Renal pelvis (tissue), 4 donors: ENCODE data around the gene KCNH2. TPM values are rescaled to one million over a fixed set of nuclear protein-coding genes. Genes with fewer than 3 reads are reported as not detected.
A peak's percentile ranks its signal among the peaks of the same experiment; 100 is the strongest.

Experiments
- DNase-seq: peaks from one replicate; pipeline ENCODE4 v3.0.0-alpha.2; 2013
- polyA plus RNA-seq, 3 donors: library from polyadenylated mRNA; unstranded; fragments of 120-200 nt; gene quantifications; one replicate each; pipeline ENCODE4 v1.2.1, GENCODE V29; 2013; ENCODE audit not compliant: insufficient read length in 3 of 3

KCNH2 gene
- polyA plus RNA-seq, 3 donors, result 16.9 to 22.5 (median 21.0) TPM

GRCh38 chr7:150961510-150962289, 16.4 kb downstream of the KCNH2 start:
- DNase-seq, result no peak

- DNase-seq, result no peak
Measured at GRCh38 chr7:150959739-150960734, 18.1 kb downstream of the KCNH2 start.

- no peak for DNase-seq
Measured at GRCh38 chr7:150959081-150959480, 19.0 kb downstream of the KCNH2 start.

GRCh38 chr7:150958597-150958996, 19.5 kb downstream of the KCNH2 start:
- no peak for DNase-seq

GRCh38 chr7:150958062-150958552, 20.0 kb downstream of the KCNH2 start:
- DNase-seq, result no peak

- DNase-seq, result no peak
Measured at GRCh38 chr7:150957133-150958020, 20.7 kb downstream of the KCNH2 start.

GRCh38 chr7:150956395-150957132, 21.6 kb downstream of the KCNH2 start:
- no peak for DNase-seq

GRCh38 chr7:150955519-150956394, 22.4 kb downstream of the KCNH2 start:
- DNase-seq, result peak; percentile 82

- no peak for DNase-seq
Measured at GRCh38 chr7:150954986-150955518, 23.1 kb downstream of the KCNH2 start.

GRCh38 chr7:150954201-150954985, 23.7 kb downstream of the KCNH2 start:
- no peak for DNase-seq

GRCh38 chr7:150953061-150953997, 24.8 kb downstream of the KCNH2 start:
- DNase-seq, result no peak

- DNase-seq, result no peak
Measured at GRCh38 chr7:150952331-150953050, 25.6 kb downstream of the KCNH2 start.

GRCh38 chr7:150951521-150951920, 26.6 kb downstream of the KCNH2 start:
- no peak for DNase-seq

GRCh38 chr7:150951181-150951520, 27.0 kb downstream of the KCNH2 start:
- no peak for DNase-seq

- no peak for DNase-seq
Measured at GRCh38 chr7:150950496-150951180, 27.5 kb downstream of the KCNH2 start.

- no peak for DNase-seq
Measured at GRCh38 chr7:150949971-150950491, 28.1 kb downstream of the KCNH2 start.
